Hepatocyte (in vitro differentiated cells): Measurements from ENCODE around the gene ADAMTSL1. TPM values are rescaled to one million over a fixed set of nuclear protein-coding genes. Genes with fewer than 3 reads are reported as not detected.

ENCODE experiments used
- DNase-seq: peaks from one replicate; pipeline ENCODE4 v3.0.0-alpha.2; 2016; ENCODE audit warnings: low spot score
- H2AFZ ChIP-seq: fragments of 200-600 bp; sonication (generic); 2 replicates; pipeline ENCODE4 v1.6.0; 2016; ENCODE audit warnings: antibody characterized with exemption, mild to moderate bottlenecking
- H3K27ac ChIP-seq: fragments of 200-600 bp; sonication (generic); 2 replicates; pipeline ENCODE4 v1.5.1; 2016; ENCODE audit warnings: mild to moderate bottlenecking
- H3K27me3 ChIP-seq: fragments of 200-600 bp; sonication (generic); 2 replicates; pipeline ENCODE4 v1.6.1; 2016
- H3K36me3 ChIP-seq: fragments of 200-600 bp; sonication (generic); replicated peaks from 2 replicates; pipeline ENCODE4 v1.5.1; 2016; ENCODE audit warnings: low read depth; ENCODE audit not compliant: insufficient read depth
- H3K4me1 ChIP-seq: fragments of 200-600 bp; sonication (generic); 2 replicates; pipeline ENCODE4 v1.5.1; 2016; ENCODE audit warnings: mild to moderate bottlenecking, moderate library complexity; ENCODE audit not compliant: insufficient read depth
- H3K4me2 ChIP-seq: fragments of 200-600 bp; sonication (generic); 2 replicates; pipeline ENCODE4 v1.6.0; 2016
- H3K4me3 ChIP-seq: fragments of 200-600 bp; sonication (generic); 2 replicates; pipeline ENCODE4 v1.5.1; 2016; ENCODE audit warnings: mild to moderate bottlenecking
- H3K79me2 ChIP-seq: fragments of 200-600 bp; sonication (generic); 2 replicates; pipeline ENCODE4 v1.6.0; 2017; ENCODE audit warnings: mild to moderate bottlenecking
- H3K9me2 ChIP-seq: fragments of 200-600 bp; sonication (generic); replicated peaks from 2 replicates; pipeline ENCODE4 v1.6.0; 2017; ENCODE audit warnings: mild to moderate bottlenecking; ENCODE audit not compliant: insufficient read depth
- H3K9me3 ChIP-seq: fragments of 200-600 bp; sonication (generic); 2 replicates; pipeline ENCODE4 v1.5.1; 2016; ENCODE audit warnings: low read depth, mild to moderate bottlenecking
- H4K20me1 ChIP-seq: fragments of 200-600 bp; sonication (generic); 2 replicates; pipeline ENCODE4 v1.6.0; 2016; ENCODE audit warnings: mild to moderate bottlenecking; ENCODE audit not compliant: insufficient read depth, poor library complexity, severe bottlenecking
- EZH2 ChIP-seq: fragments of 200-600 bp; sonication (generic); IDR thresholded peaks from 2 replicates; pipeline ENCODE4 v1.6.1; 2016; ENCODE audit warnings: antibody characterized with exemption, mild to moderate bottlenecking, borderline replicate concordance
- EZH2phosphoT487 ChIP-seq: fragments of 200-600 bp; sonication (generic); IDR thresholded peaks from one replicate; pipeline ENCODE4 v1.6.1; 2018; ENCODE audit warnings: antibody characterized with exemption, mild to moderate bottlenecking, low read depth, moderate library complexity; ENCODE audit not compliant: unreplicated experiment, severe bottlenecking
- WGBS: methylation state at CpG from one replicate; pipeline ENCODE4 v1.1.6; 2016; ENCODE audit warnings: low lambda C conversion rate; ENCODE audit errors: missing lambda C conversion rate; 5-methylcytosine and 5-hydroxymethylcytosine counted together
- polyA plus RNA-seq: library from polyadenylated mRNA; unstranded; fragments of >200 nt; fragmentation: Nextera tagmentation; extraction: Ambion mirVana; gene quantifications from 2 replicates; pipeline ENCODE4 v1.2.1, GENCODE V29; 2016
- total RNA-seq: library from RNA; depleted of rRNA; stranded (reverse); fragments of >200 nt; gene quantifications from 2 replicates; pipeline ENCODE4 v1.2.3, GENCODE V29; 2014
- TF ChIP-seq, protein P1 (sequence below): fragments of 200-600 bp; sonication (generic); IDR thresholded peaks from 2 replicates; pipeline ENCODE4 v1.5.1; 2016; ENCODE audit warnings: antibody characterized with exemption, mild to moderate bottlenecking; ENCODE audit not compliant: poor library complexity

Gene ADAMTSL1
- total and polyA plus RNA-seq, 2 experiments from 2014 or later: 7.2 to 24.0 TPM

DNA sequence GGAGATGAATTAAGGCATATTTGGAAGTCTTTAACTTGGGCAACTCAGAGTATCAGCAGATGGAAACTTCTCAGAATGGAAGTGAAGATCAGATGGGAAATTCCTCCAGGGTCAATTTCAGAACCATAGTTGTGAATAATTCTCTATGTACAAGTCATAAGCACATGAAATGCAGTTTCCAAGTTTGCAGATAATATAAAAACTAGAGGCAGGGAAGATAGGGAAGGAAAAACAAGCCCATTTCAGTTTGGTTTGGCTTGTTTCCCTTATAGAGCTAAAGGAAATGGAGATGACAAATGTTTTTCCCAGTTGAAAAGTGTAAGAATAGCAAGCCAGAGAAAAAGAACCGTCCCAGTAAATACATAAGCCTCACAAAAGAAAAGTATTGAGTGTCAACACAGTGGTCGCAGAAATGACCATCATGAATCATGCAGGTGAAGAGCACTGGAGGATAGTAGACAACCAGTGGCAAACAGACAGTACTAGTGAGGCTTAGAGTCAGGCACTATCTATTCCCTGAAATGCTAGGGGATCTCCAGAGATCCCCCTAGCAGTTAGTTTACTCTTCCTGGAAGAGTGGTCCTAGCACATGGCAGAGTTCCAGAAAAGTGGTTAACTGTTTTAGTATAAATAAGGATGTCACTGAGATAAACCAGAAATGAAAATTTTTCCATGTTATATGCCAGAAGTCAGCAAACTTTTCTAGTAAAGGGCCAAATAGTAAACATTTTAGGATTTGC, 313.1 kb downstream of the ADAMTSL1 start:
- Histone ChIP-seq H3K9me3 (no peaks in the 10 kb centered on the region), H3K27me3 (no peaks in the 10 kb centered on the region), H3K27ac (peak overlapping the region; percentile 69), H4K20me1 (no peaks in the 10 kb centered on the region), H3K4me1 (no peaks in the 10 kb centered on the region), H3K79me2 (no peaks in the 10 kb centered on the region), H2AFZ (no peak overlapping the region), H3K4me3 (no peak overlapping the region), H3K36me3 (no peaks in the 10 kb centered on the region), H3K4me2 (no peak overlapping the region), H3K9me2 (no peaks in the 10 kb centered on the region)
- TF ChIP-seq EZH2: no peak
- TF ChIP-seq, protein P1, sequence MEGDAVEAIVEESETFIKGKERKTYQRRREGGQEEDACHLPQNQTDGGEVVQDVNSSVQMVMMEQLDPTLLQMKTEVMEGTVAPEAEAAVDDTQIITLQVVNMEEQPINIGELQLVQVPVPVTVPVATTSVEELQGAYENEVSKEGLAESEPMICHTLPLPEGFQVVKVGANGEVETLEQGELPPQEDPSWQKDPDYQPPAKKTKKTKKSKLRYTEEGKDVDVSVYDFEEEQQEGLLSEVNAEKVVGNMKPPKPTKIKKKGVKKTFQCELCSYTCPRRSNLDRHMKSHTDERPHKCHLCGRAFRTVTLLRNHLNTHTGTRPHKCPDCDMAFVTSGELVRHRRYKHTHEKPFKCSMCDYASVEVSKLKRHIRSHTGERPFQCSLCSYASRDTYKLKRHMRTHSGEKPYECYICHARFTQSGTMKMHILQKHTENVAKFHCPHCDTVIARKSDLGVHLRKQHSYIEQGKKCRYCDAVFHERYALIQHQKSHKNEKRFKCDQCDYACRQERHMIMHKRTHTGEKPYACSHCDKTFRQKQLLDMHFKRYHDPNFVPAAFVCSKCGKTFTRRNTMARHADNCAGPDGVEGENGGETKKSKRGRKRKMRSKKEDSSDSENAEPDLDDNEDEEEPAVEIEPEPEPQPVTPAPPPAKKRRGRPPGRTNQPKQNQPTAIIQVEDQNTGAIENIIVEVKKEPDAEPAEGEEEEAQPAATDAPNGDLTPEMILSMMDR: no peak
- no peak for TF ChIP-seq EZH2phosphoT487
- WGBS: 53% methylated on average over 2 of the region's 2 CpGs
- DNase-seq: peak; percentile 56

DNA sequence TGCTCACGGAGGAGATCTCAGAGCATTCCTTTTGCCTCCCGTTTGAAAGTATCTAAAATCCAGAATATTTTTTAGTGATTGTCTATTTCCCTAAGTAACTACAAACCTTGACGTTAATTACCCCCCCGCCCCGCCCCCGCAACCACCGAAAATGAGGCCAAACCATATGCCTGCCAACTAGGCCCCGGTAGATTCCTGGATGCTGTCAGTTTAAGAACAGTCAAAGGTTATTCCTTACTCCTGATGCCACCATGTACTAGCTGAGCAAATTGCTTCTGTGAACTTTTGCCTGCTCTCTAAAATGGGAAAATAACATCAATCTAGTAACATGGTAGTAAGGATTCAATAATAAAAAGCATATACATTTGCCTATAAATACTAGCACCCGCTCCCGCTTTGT, 314.3 kb downstream of the ADAMTSL1 start:
- WGBS: 89% methylated on average over 10 of the region's 10 CpGs

DNA sequence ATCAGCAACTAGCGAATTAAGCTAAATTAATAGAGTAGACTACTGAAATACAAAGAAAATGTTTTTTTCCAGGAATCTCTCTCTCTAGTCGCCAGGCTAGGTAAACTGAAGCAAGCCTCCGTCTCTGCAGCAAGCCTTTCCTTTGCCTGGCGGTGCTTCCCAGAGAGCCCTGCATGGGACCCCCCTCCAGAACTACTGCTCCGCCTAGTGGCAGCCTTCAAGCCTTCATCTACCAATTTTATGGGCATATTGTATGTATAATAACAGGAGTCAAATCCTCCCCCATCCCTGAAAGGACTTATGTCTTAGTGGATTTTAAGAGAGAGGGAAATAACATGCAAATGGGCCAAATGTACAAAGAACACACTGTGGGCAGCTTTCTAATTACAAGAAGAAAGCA, 317.1 kb downstream of the ADAMTSL1 start:
- Histone ChIP-seq H3K4me2 (no peak overlapping the region), H4K20me1 (no peaks in the 10 kb centered on the region), H3K9me2 (no peaks in the 10 kb centered on the region), H3K79me2 (no peaks in the 10 kb centered on the region), H3K4me1 (no peaks in the 10 kb centered on the region), H3K27me3 (no peaks in the 10 kb centered on the region), H3K36me3 (no peaks in the 10 kb centered on the region), H3K27ac (no peak overlapping the region), H2AFZ (no peak overlapping the region), H3K9me3 (no peaks in the 10 kb centered on the region), H3K4me3 (no peak overlapping the region)
- WGBS: 42% methylated on average over 5 of the region's 5 CpGs
- peak; percentile 75 for DNase-seq
- TF ChIP-seq, protein P1: peak; percentile 52
- TF ChIP-seq EZH2phosphoT487: no peak

More for the DNA sequence above, 314.3 kb downstream of the ADAMTSL1 start:
- no peaks in the 10 kb centered on the region for H3K27me3 ChIP-seq
- H3K4me3 ChIP-seq: no peak overlapping the region
- no peak overlapping the region for H2AFZ ChIP-seq
- DNase-seq: no peak
- peak overlapping the region; percentile 44 for H3K27ac ChIP-seq
- no peaks in the 10 kb centered on the region for H3K9me3 ChIP-seq
- TF ChIP-seq EZH2 (no peak), EZH2phosphoT487 (no peak)
- TF ChIP-seq, protein P1: no peak
- H3K4me2 ChIP-seq: no peak overlapping the region
- H3K36me3 ChIP-seq: no peaks in the 10 kb centered on the region
- H3K4me1 ChIP-seq: no peaks in the 10 kb centered on the region
- H3K79me2 ChIP-seq: no peaks in the 10 kb centered on the region
- H3K9me2 ChIP-seq: no peaks in the 10 kb centered on the region
- no peaks in the 10 kb centered on the region for H4K20me1 ChIP-seq
